HG02840 (cell line): ENCODE results near the gene SMIM9.

Source experiments
- ATAC-seq: cut with Tn5 transposase; IDR thresholded peaks from one replicate; pipeline ENCODE4 v1.9.1; 2021; ENCODE audit warnings: mild to moderate bottlenecking, moderate library complexity, moderate number of reproducible peaks; ENCODE audit not compliant: unreplicated experiment, low FRiP score

Gene SMIM9

DNA sequence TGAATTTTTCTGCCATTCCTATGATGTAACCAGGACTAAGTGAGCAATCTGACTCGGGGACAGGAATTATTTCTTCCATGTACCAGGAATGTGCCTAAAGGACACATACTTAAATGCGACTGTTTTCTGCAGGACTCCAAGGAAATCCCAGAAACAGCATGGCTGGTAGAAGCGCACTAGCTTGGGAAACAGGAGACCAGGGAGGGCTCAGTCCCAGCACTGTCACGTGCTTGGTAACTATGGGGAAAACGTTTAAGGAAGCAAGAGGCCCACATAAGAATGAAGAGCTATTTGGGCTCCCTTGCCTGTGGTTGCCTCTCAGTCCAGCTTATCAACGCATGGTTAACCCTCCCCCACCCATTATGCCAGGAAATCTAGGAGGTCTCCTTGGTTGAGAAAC is 48.7 kb downstream of the SMIM9 start:
- ATAC-seq = no peak

DNA sequence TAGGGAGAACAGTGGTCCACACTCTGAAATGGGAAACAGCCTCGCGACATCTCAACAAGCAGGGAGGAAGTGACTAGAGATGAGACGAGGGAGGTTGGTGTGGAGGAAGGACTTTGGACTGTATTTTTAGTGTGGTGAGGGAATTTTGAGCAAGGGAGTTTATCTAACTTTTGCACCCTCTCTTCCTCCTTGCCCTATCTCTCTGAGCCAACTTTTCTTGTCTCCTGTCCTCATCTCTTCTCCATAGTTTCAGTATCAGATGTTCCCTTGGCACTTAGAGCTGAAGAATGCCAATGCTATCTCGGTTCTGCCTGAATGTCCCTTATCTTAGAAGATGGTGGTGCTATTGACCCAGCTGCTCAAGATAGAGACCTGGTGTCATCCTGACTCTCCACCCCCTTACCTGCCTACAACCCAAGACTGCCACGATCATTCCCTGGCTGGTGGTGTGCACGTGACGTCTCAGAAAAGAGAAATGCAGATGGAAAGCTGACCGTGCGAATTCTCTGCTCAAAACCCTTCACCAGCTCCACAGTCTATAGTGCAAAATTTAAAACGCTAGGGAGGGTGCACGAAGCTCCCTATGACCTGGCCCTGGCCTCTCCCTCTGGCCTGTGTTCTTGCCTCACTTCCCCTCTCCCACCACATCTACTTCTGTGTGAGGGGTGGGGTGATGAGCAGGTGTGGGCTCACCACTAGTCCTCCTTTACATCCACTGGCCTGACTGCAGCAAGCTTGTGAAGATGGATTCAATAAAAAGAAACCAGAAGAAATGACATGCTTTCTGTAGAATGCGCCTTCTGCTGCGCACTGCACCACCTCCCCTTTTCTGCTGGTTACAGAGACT is 50.1 kb downstream of the SMIM9 start:
- no peak for ATAC-seq

DNA sequence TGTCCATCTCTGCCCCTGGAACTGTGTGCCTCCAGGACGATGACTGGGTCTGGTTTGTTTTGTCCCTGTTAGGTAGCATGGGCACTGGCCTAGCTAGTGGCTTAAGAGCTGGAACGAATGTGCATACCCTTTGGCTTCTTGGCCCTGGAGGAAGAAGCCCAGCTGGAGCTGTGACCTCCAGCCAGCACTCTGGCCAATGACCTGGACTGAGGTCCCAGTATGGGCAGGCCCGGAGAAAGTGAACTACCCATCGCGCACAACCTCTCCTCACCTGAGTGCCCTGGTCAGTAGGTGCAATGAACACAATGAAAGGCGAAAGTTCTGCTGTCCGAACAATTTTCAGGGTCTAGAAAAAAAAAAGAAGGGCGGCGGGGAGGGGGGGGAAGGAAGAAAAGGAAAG is 53.5 kb downstream of the SMIM9 start:
- no peak for ATAC-seq

DNA sequence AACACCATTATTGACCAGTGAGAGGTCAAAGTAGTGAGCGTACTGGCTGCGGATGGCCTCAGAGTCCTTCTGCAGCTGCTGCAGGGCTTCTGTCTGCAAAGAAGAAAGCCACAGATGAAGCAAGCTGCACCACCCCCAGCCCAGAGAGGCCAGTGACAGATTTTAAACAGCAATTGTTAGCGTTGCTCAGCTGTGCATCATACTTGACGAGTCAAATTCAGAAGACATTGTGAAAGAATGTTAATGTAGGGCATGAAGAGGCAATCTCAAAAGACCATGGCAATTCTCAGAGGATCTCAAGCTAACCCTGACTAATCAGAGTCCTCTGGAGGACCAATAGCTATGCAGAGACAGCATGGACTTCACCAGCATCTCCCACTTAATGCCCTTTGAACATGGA is 55.2 kb downstream of the SMIM9 start:
- no peak for ATAC-seq

DNA sequence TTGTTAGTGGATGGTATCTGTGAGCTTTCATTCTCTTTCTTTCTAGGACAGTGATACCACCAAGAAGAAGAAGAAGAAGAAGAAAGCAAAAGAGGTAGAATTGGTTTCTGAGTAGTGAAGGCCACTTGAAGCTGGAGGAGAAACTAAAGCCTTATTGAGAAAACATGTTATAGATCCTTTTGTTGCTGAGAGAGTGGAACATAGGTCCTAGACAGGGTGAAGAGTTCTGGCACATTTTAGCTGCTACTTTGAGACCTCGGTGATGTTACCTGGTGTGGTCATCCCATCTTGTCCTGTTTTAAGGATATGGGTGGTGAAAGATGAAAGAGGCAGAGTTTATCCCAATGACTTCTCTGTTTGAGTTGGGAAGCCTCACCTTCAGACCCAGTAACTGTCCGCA is 57.7 kb downstream of the SMIM9 start:
- ATAC-seq = no peak

DNA sequence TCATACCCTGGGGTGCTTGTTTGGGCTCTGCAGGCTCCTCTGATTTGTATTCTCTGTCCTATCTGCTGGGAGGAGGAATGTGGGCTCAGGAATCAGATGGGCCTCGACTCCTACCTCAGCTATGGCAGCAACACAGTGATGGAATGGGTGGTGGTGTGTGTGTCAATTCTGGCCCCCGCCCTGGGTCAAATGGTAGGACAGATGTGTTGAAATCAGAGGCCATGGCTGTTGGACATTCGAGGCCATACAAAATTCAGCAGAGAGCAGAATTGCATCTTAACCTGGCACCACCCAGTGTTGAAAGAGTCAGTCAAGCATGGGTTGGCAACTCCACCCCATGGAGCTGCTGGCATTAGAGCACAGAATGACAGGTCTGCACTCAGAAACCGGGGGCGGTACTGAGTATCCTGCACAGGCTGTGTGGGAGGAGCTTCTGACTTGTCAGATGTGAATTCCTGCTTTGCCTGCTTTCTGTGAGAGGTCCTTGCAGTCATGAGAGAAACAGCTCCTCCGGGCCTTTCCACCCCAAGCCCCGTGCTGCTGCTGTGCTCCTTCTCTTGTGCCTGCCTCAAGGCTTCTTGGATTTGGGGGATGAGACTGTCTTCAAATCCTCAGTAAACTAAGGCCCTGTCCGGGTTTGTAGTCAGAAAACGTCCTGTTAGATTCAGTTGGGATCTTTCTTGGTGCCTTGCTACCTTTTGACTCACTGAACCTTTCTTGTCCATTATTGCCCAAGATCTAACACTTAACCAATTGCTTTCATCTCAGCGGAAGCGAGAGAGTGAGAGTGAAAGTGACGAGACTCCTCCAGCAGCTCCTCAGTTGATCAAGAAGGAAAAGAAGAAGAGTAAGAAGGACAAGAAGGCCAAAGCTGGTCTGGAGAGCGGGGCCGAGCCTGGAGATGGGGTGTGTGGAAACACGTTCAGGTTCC is 58.8 kb downstream of the SMIM9 start:
- ATAC-seq = no peak

DNA sequence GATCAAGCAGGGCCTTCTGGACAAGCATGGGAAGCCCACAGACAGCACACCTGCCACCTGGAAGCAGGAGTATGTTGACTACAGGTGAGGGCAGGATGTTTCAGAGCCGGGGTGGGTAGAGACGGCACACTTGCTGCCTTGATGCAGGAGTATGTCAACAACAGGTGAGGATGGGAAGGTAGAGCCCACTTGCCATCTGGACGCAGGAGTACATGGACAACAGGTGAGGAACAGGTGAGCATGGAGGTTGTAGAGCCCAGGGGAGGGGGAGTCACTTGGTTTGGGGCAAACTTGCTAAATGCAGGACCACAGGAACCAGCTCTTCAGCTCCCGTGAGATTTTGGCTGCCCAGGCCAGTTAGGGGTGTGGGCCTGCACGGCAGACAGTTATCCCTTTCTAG is 59.8 kb downstream of the SMIM9 start:
- no peak for ATAC-seq
